Activated B cell treated with CpG ODN at 0.5 μM for 24 hours (primary cell): ENCODE data around the gene TBC1D10A. TPM values are rescaled to one million over a fixed set of nuclear protein-coding genes. Genes with fewer than 3 reads are reported as not detected.

Source experiments
- ATAC-seq: fragments of 200-7000 bp; cut with Tn5 transposase; one replicate; pipeline ENCODE4 v1.10.0; 2021; ENCODE audit warnings: low read depth, mild to moderate bottlenecking, moderate library complexity
- CTCF ChIA-PET: fragments of 350-600 bp; sonication (Branson Sonifier 250); formaldehyde crosslinking; loops from one replicate; lab custom pipeline; 2021; ENCODE audit warnings: antibody characterized with exemption; lab: Charles Lee
- POLR2A ChIA-PET: fragments of 350-600 bp; sonication (Branson Sonifier 250); formaldehyde crosslinking; loops from one replicate; lab custom pipeline; 2021; ENCODE audit warnings: antibody characterized with exemption; lab: Charles Lee
- DNase-seq: peaks from one replicate; pipeline ENCODE4 v3.0.0; 2022
- H3K27ac Mint-ChIP-seq: one replicate; pipeline ENCODE4 v1.8.0; 2020; ENCODE audit warnings: mixed read lengths
- H3K27me3 Mint-ChIP-seq: one replicate; pipeline ENCODE4 v1.8.0; 2021; ENCODE audit warnings: mixed read lengths
- H3K36me3 Mint-ChIP-seq: one replicate; pipeline ENCODE4 v1.8.0; 2021; ENCODE audit warnings: low read depth, mixed read lengths
- H3K4me1 Mint-ChIP-seq: one replicate; pipeline ENCODE4 v1.8.0; 2021; ENCODE audit warnings: mixed read lengths
- H3K4me3 Mint-ChIP-seq: one replicate; pipeline ENCODE4 v1.8.0; 2020; ENCODE audit warnings: mild to moderate bottlenecking, mixed read lengths
- H3K9me3 Mint-ChIP-seq: one replicate; pipeline ENCODE4 v1.8.0; 2020; ENCODE audit warnings: mixed read lengths
- CTCF ChIP-seq: fragments of 200-600 bp; IDR thresholded peaks from one replicate; pipeline ENCODE4 v1.8.0; 2022; ENCODE audit warnings: antibody characterized with exemption, mild to moderate bottlenecking
- intact Hi-C: fragments of 100-400 bp; cut with micrococcal nuclease; formaldehyde crosslinking; loops from one replicate; pipeline ENCODE4 v1.15.1; 2024
- total RNA-seq: library from RNA; stranded (reverse); gene quantifications from 2 replicates; pipeline ENCODE4 v1.2.3, GENCODE V29; 2022

TBC1D10A gene
- total RNA-seq, 1 donor from 2014 or later, result 20.4 TPM

DNA sequence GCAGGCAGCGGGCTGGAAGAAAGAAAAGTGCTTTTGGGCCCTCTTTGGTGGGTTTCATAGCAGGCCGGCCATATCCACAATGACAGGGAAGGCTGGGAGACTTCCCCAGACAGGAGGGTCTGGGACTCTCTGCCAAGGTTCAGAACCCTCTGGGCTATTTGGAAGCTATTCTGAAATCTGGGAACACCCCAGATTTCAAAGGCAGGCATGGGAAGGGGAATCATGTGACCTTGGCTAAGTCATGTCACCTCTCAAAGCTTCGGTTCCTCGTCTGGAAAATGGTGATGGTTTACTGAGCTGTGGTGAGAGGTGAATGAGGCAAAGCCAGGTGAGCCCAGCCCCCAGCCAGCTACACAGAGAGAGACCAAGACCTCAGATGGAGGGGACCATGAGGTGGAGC lies 42.1 kb downstream of the TBC1D10A start:
- Mint-ChIP-seq H3K36me3 (peaks cover 5% of the 10 kb centered on the region), H3K4me3 (no peak overlapping the region), H3K9me3 (no peaks in the 10 kb centered on the region), H3K27ac (no peak overlapping the region), H3K27me3 (peaks cover under 1% of the 10 kb centered on the region), H3K4me1 (peaks cover 20% of the 10 kb centered on the region)
- CTCF ChIA-PET, result interaction anchor here (0.6 to 7.8 kb wide), 3 partner anchors 21 to 173 kb away, joined by 3 to 275 read pairs (median 27); partner anchors contain the start of gene RNF215
- intact Hi-C loops, result no loop called here
- TF ChIP-seq CTCF, result no peak
- no peak for DNase-seq
- POLR2A ChIA-PET, result no interaction called here
- ATAC-seq, result no peak

GRCh38 chr22:30284172-30284571 lies 42.6 kb downstream of the TBC1D10A start:
- H3K4me1 Mint-ChIP-seq, result peaks cover 18% of the 10 kb centered on the region
- H3K4me3 Mint-ChIP-seq, result no peak overlapping the region
- no peak overlapping the region for H3K27ac Mint-ChIP-seq
- peaks cover 5% of the 10 kb centered on the region for H3K36me3 Mint-ChIP-seq
- ATAC-seq, result no peak
- intact Hi-C loops, result no loop called here
- POLR2A ChIA-PET, result no interaction called here
- peaks cover 6% of the 10 kb centered on the region for H3K27me3 Mint-ChIP-seq
- TF ChIP-seq CTCF, result no peak
- no peaks in the 10 kb centered on the region for H3K9me3 Mint-ChIP-seq
- no peak for DNase-seq
- CTCF ChIA-PET, result interaction anchor here (1.8 to 7.8 kb wide), 3 partner anchors 20 to 105 kb away, joined by 6 to 275 read pairs (median 27); partner anchors contain the start of gene RNF215

DNA sequence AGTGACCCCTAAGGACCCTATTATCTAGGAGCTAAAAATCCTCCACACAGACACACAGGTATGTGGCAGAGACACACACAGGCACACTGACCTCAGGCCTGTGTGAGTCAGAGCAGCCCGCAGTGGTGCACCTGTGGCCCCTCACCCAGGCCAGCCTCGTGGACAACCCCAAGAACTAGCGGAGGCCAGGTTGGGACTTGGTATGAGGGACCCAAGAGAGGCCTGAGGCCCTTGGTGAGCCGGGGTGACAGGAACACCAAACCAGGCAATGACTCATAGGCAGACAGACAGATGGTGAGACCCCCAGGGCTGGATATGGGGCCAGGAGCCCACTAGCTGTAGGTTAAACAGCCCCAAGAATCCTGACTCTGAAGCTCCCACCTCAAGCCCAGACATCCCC lies 43.4 kb downstream of the TBC1D10A start:
- ATAC-seq, result no peak
- Mint-ChIP-seq H3K9me3 (no peaks in the 10 kb centered on the region), H3K4me1 (peaks cover 12% of the 10 kb centered on the region), H3K27me3 (peaks cover 11% of the 10 kb centered on the region), H3K36me3 (peaks cover 5% of the 10 kb centered on the region), H3K27ac (no peak overlapping the region), H3K4me3 (no peak overlapping the region)
- no peak for TF ChIP-seq CTCF
- POLR2A ChIA-PET, result no interaction called here
- CTCF ChIA-PET, result interaction anchor here (1.0 to 1.8 kb wide), 2 partner anchors 21 to 22 kb away, joined by 4 to 6 read pairs; no protein-coding TSS in a partner anchor
- no peak for DNase-seq
- intact Hi-C loops, result no loop called here

GRCh38 chr22:30282616-30283046 lies 44.1 kb downstream of the TBC1D10A start:
- no peaks in the 10 kb centered on the region for H3K9me3 Mint-ChIP-seq
- DNase-seq, result no peak
- peaks cover 5% of the 10 kb centered on the region for H3K4me1 Mint-ChIP-seq
- peaks cover 5% of the 10 kb centered on the region for H3K36me3 Mint-ChIP-seq
- CTCF ChIA-PET, result interaction anchor here (1.0 to 1.8 kb wide), 2 partner anchors 20 to 22 kb away, joined by 4 to 6 read pairs; no protein-coding TSS in a partner anchor
- H3K4me3 Mint-ChIP-seq, result no peak overlapping the region
- TF ChIP-seq CTCF, result no peak
- POLR2A ChIA-PET, result interaction anchor here (0.7 kb wide), 1 partner anchor 21 kb away, joined by 10 read pairs; no protein-coding TSS in a partner anchor
- H3K27me3 Mint-ChIP-seq, result peaks cover 18% of the 10 kb centered on the region
- intact Hi-C loops, result no loop called here
- no peak for ATAC-seq
- no peak overlapping the region for H3K27ac Mint-ChIP-seq

DNA sequence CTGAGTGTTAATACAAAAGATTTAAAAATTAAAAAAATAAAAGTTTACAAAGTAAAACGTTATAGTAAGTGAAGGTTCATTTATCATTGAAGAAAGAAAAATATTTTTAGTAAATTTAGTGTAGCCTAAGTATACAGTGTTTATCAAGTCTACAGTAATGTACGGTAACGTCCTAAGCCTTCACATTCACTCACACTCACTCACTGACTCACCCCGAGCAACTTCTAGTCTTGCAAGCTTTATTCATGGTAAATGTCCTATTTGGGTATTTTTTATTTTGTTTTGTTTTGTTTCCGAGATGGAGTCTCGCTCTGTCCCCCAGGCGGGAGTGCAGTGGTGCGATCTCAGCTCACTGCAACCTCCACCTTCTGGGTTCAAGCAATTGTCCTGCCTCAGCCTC lies 46.2 kb downstream of the TBC1D10A start:
- no peak for DNase-seq
- H3K9me3 Mint-ChIP-seq, result no peaks in the 10 kb centered on the region
- no peak overlapping the region for H3K27ac Mint-ChIP-seq
- no peak for TF ChIP-seq CTCF
- peaks cover 5% of the 10 kb centered on the region for H3K36me3 Mint-ChIP-seq
- intact Hi-C loops, result no loop called here
- no peak overlapping the region for H3K4me3 Mint-ChIP-seq
- H3K4me1 Mint-ChIP-seq, result peaks cover 10% of the 10 kb centered on the region
- no peak for ATAC-seq
- POLR2A ChIA-PET, result interaction anchor here (1.1 kb wide), 1 partner anchor 17 kb away, joined by 3 read pairs; no protein-coding TSS in a partner anchor
- CTCF ChIA-PET, result interaction anchor here (1.9 kb wide), 1 partner anchor 108 kb away, joined by 5 read pairs; no protein-coding TSS in a partner anchor
- H3K27me3 Mint-ChIP-seq, result peaks cover 25% of the 10 kb centered on the region
